Vagina (tissue), 2 donors: ENCODE data around the gene ELF4.

Experiments
- POLR2A ChIP-seq, 2 donors: fragments of 450-650 bp; IDR thresholded peaks; one replicate each; pipeline ENCODE4 v1.6.1; 2017; ENCODE audit warnings: antibody characterized with exemption in 2 of 2, mild to moderate bottlenecking in 2 of 2, moderate library complexity in 2 of 2
- POLR2AphosphoS5 ChIP-seq, 2 donors: sonication (generic); formaldehyde crosslinking; IDR thresholded peaks; one replicate each; pipeline ENCODE4 v1.9.0; 2017; ENCODE audit warnings: antibody characterized with exemption in 2 of 2, mild to moderate bottlenecking in 2 of 2, low read depth in 1 of 2; ENCODE audit not compliant: insufficient read depth in 1 of 2
- TF ChIP-seq, protein P1 (sequence below), 3 experiments: fragments of 450-650 bp in 2 of 3; fragments of 200-600 bp in 1 of 3; sonication (generic) in 1 of 3; IDR thresholded peaks; one replicate each; pipeline ENCODE4 v1.5.1; 2017 to 2019; ENCODE audit warnings: antibody characterized with exemption in 3 of 3, mild to moderate bottlenecking in 2 of 3, moderate library complexity in 2 of 3

DNA sequence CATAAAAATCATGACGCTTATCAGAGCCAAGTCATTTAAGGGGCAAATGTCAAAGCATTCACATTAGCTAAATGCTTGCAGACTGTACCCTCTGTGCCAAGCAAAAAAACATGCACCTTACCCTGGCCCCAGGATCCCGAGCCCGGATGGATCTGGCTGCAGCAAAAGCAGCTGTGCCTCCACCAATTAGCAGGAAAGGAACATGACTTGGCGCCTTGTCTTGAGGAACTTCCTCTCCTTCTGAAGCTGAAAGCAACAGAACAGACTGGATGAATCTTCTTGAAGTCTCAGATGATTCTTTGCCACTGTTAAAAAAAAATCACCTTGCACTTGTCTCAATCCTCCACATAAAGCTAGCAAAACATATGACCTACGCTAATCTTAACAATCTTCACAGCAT is 37.3 kb upstream of the ELF4 start:
- no peak for TF ChIP-seq POLR2A (IDR thresholded peaks at IDR 0.05)
- TF ChIP-seq, protein P1, sequence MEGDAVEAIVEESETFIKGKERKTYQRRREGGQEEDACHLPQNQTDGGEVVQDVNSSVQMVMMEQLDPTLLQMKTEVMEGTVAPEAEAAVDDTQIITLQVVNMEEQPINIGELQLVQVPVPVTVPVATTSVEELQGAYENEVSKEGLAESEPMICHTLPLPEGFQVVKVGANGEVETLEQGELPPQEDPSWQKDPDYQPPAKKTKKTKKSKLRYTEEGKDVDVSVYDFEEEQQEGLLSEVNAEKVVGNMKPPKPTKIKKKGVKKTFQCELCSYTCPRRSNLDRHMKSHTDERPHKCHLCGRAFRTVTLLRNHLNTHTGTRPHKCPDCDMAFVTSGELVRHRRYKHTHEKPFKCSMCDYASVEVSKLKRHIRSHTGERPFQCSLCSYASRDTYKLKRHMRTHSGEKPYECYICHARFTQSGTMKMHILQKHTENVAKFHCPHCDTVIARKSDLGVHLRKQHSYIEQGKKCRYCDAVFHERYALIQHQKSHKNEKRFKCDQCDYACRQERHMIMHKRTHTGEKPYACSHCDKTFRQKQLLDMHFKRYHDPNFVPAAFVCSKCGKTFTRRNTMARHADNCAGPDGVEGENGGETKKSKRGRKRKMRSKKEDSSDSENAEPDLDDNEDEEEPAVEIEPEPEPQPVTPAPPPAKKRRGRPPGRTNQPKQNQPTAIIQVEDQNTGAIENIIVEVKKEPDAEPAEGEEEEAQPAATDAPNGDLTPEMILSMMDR (IDR thresholded peaks at IDR 0.05) = no peak
- TF ChIP-seq POLR2AphosphoS5 (IDR thresholded peaks at IDR 0.05; ENCODE audit: insufficient read depth in 1 of 2, low read depth in 1 of 2) = no peak
